Measurements from ENCODE around the gene KRT33B. TPM values are rescaled to one million over a fixed set of nuclear protein-coding genes. Genes with fewer than 3 reads are reported as not detected.

KRT33B gene
- total and polyA plus RNA-seq, 2 of the 8 experiments (the other 6 are each of a cell fraction or from before 2014, with no cell fraction given): not detected

DNA sequence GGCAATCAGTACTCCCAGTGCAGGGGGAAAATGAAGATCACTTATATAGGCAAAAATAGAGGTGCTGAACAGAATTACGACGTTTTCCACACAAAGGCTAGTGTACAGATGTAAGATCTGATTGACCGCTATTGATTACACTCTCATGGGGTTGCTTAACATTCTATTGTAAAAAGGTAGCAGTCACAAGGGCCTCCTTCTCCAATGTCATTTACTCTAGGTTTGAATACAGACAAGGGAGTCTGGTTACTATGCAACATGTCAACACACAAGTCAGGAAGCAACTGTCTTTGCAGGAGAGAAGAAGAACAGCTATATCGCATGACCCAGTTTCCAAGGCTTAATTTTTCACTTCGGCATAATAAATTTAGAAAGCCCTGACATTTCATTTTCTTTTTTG lies 46.9 kb upstream of the KRT33B start:
- Histone ChIP-seq H2BK20ac (ENCODE audit: low read length) (no peak overlapping the region), H3K9me3 (ENCODE audit: insufficient read depth in 2 of 2, low read depth in 1 of 2, low read length in 1 of 2) (no peaks in the 10 kb centered on the region), H2BK15ac (ENCODE audit: low read length) (no peak overlapping the region), H3K27ac (ENCODE audit: low read depth, low read length) (no peak overlapping the region), H3K4me1 (replicated peaks in 1 of 4; ENCODE audit: control insufficient read depth in 3 of 4, insufficient read depth in 4 of 4, low read length in 3 of 4) (peaks cover 0 to 7% (median 0%) of the 10 kb centered on the region in 4 experiments; a peak in 4 of 7 replicates), H3K79me2 (ENCODE audit: control insufficient read depth in 1 of 2, insufficient read depth in 2 of 2, low read length in 2 of 2) (no peaks in the 10 kb centered on the region), H3K79me1 (ENCODE audit: low read depth, low read length) (no peaks in the 10 kb centered on the region), H3K9ac (replicated peaks in 1 of 4; ENCODE audit: extremely low read depth in 1 of 4, low read depth in 3 of 4, low read length in 3 of 4) (no peak overlapping the region), H3K4ac (replicated peaks; ENCODE audit: insufficient read length, low read depth, low read length) (no peak overlapping the region), H4K91ac (replicated peaks; ENCODE audit: insufficient read length, low read length) (no peak overlapping the region), H2AFZ (ENCODE audit: low read length) (no peak overlapping the region), H2BK5ac (ENCODE audit: low read depth, low read length) (no peak overlapping the region), H3K4me3 (ENCODE audit: extremely low read depth in 1 of 4, insufficient read depth in 2 of 4, low read depth in 3 of 4, low read length in 4 of 4) (no peak overlapping the region), H2AK5ac (ENCODE audit: low read depth, low read length) (no peak overlapping the region), H3K23ac (ENCODE audit: insufficient read length) (no peak overlapping the region), H3K4me2 (ENCODE audit: insufficient read depth in 1 of 2, low read depth in 2 of 2, low read length in 2 of 2) (no peak overlapping the region), H4K8ac (ENCODE audit: extremely low read depth, insufficient read depth, low read length) (no peak overlapping the region), H2BK120ac (replicated peaks; ENCODE audit: low read depth, low read length) (no peak overlapping the region), H3K56ac (replicated peaks; ENCODE audit: insufficient read length, low read depth, low read length) (no peak overlapping the region), H4K5ac (ENCODE audit: insufficient read length, low read depth, low read length) (no peak overlapping the region), H3K36me3 (ENCODE audit: control insufficient read depth in 2 of 4, insufficient read depth in 4 of 4, low read length in 3 of 4) (no peaks in the 10 kb centered on the region), H3K23me2 (ENCODE audit: low read depth, low read length) (no peaks in the 10 kb centered on the region), H4K20me1 (replicated peaks in 1 of 2; ENCODE audit: control insufficient read depth in 1 of 2, insufficient read depth in 2 of 2, low read length in 2 of 2) (no peaks in the 10 kb centered on the region), H3K27me3 (replicated peaks in 1 of 4; ENCODE audit: control insufficient read depth in 3 of 4, extremely low read depth in 1 of 4, insufficient read depth in 3 of 4, low read length in 3 of 4) (no peaks in the 10 kb centered on the region; a peak in 2 of 7 replicates), H2BK12ac (ENCODE audit: low read depth, low read length) (no peak overlapping the region), H3K14ac (ENCODE audit: insufficient read length) (no peak overlapping the region), H3K18ac (ENCODE audit: extremely low read depth, low read length) (no peak overlapping the region)
- no peak for FAIRE-seq
- DNase-seq (ENCODE audit: low read depth in 1 of 2, low spot score in 2 of 2): no peak
- 96% methylated on average over 5 of the region's 5 CpGs; no CpG with 5 or more reads in 1 of the 2 experiments for WGBS, 2 experiments (ENCODE audit: extremely low coverage in 1 of 2, insufficient coverage in 1 of 2, insufficient read length in 1 of 2, insufficient replicate concordance in 2 of 2, low coverage in 1 of 2, low lambda C conversion rate in 2 of 2, missing lambda C conversion rate in 1 of 2)
- ChIA-PET POLR2A (ENCODE audit: partially characterized antibody) (no interaction called here), CTCF (ENCODE audit: partially characterized antibody) (interaction anchor here (0.7 to 3.8 kb wide), 11 partner anchors 10 to 500 kb away, joined by 3 to 51 read pairs (median 5); no protein-coding TSS in a partner anchor)
- no peak for TF ChIP-seq SAP30 (IDR thresholded peaks at IDR 0.05; ENCODE audit: insufficient read depth, insufficient replicate concordance, low read length)
